Stimulated activated CD8-positive, alpha-beta memory T cell treated with anti-CD3 and anti-CD28 coated beads, Interleukin-4, amount 100 ng/mL, for 24 hours (primary cell): ENCODE data around the gene B3GNT9.

Source experiments
- DNase-seq: peaks from one replicate; pipeline ENCODE4 v3.0.0-alpha.2; 2020; ENCODE audit warnings: low read depth

The B3GNT9 gene

DNA sequence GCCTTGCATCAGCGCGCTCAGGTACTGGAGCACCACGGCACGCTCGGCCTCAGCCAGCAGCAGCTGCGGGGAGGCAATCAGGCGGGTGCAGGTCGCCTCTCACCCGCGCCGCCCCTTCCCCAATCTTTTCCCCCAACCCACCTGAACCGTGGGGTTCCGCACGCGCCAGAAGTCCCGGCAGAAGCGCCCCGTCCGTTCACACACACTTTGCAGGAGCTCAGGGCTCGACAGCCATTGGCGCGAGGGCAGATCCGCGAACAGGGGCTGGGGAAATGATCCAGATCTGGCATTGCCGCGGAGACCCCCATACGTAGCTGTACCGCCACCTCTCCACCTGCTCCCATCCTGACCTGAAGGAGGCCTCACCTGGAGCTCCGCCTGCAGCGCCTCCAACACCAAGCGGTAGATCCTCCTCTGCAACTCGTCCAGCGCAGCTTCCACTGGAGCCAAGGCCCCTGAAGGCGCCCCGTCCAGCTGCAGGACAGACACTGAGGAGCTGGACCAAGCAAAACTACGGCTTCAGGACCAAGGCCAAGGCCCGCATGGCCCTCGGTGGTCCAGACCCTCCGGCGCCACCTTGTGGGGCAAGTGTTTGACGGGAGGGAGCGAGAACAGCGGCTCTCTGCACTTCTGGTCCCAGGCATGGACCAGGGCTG is 34.3 kb upstream of the B3GNT9 start:
- peak; percentile 81 for DNase-seq

DNA sequence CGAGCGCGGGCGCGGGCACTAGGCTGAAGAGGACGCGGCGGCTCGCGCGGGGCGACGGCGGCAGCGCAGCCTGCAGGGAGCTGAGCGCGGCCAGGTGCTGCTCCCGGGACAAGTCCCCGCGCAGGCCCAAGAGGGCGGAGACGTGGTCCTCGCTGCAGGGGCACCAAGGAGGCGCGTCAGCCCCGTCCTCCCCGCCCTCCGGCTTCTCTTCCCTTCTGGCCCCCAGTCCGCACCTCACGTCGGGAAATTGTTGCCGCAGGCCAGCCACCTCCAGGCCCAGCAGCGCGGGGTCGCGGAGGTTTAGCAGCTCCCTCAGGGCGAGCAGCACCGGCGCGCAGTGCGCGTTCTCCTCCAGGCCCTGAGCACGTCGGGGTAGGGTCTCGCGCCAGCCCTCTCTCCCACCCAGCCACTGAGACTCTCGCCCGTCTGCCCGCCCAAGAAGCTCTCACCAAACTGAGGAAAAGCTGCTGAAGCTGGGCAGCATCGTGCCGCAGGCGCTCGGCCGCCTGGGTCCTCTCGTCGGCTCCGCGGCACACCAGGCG is 33.7 kb upstream of the B3GNT9 start:
- DNase-seq: no peak

DNA sequence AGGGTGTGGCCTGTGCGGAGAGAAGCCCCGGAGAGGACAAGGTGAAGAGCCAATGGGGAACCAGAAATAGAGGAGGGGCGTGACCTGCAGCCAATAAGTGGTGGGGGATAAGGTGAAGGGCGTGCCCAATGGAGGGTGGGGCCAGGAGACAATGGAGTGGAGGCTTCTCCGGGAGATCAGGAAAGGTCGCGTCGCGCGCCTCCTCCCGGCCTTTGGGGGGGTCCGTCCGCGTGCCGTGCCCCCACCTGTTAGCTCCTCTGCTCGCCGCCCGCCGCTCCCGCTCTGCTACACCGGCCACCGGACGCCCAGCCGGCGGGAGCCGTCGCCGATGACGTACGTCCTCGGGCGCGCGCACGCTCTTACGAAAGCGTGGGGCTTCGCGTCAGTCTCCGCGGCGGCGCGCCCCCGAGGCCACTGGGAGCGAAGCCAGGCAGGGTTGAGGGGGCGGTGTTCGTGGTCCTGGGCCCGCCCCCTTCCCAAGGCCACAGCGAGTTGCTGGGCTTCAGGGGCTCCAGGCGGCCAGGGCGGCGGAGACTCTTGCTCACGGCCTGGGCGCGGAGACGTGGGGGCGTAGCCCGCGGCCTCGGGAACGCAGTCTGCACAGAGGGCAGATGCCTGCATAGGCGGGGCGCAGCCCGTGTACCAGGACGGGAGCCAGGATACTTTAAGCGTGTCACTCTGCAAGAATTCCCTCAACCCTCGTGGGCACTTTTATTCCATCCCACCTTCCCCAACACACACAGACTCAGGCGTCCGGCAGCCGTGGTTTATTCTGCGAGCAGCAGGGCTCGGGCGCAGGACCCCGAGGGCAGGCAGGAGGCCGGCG is 33.0 kb upstream of the B3GNT9 start, which contains the start of gene MATCAP1:
TSS of gene MATCAP1 (minus strand) at position 337 of the 826 bp plus-strand sequence. CDS start 3,353 bp downstream, outside the sequence.
- DNase-seq: peak; percentile 86

DNA sequence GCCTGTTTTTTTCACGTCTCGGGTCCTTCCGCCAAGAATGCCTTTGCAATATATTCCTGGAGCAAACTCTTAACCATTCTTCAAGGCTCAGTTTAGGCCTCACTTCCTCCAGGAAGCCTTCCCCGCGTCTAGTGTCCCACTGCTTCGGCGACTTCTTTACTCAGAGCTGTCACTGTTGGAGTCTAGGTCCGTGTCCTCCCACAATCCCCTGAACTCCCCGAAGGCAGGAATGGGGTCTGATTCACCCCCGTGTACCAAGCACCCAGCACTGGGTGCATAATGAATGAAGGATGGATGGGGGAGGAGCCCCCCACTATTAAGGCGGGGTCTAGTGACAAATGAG is 32.5 kb upstream of the B3GNT9 start:
- no peak for DNase-seq

DNA sequence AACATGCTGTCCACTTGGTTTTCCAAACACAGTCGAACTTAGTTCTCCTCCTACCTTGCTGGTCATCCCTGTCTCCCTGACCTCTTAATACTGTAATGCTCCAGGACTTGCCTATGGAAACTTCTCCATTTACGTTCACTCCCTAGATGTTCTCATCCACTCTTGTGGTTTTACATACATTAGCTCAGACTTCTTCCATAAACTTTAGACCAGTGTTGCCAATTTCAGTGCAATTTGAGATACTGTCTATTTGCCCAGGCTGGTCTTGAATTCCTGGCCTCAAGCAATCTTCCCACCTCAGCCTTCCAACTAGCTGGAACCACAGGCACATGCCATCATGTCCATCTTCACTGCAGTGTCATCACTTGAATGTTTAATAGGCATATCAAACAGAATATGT is 31.5 kb upstream of the B3GNT9 start:
- DNase-seq: no peak

DNA sequence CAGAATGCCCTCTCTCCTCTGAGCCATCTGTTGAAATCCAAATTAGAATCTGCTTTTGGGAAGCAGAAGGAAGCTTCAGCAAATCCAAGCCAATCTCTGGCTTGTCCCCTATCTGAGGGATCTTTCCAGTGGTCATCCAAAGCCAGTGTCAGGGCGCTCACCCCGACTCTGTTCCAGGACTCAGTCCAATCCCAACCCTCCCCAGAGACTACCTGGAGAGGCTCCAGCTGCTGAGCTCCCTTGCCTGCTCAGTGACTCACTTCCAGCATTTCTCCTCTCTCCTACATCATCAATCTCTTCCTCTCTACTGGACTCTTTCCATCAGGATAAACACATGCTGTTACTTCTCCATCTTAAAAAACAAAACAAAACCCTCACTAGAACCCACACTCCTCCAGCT is 30.5 kb upstream of the B3GNT9 start:
- no peak for DNase-seq

DNA sequence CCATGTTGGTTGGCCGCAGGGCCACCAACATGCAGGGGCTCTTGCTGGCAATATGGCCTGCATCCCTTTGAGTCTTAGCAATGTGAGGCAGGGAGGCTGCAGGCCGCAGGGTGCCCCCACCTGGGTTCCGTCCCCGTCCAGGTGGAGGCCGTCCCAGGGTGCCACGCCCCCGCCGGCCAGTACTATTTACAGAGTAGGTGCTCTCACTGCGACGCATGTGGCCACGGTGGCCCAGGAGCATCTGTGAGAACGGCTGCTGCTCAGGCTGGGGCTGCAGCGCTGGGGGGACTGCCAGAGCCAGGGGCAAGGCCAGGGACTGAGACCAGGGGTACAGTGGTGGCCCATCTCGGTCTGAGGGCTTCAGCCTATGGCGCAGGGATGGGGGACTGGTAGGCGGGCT is 29.4 kb upstream of the B3GNT9 start:
- DNase-seq: no peak

DNA sequence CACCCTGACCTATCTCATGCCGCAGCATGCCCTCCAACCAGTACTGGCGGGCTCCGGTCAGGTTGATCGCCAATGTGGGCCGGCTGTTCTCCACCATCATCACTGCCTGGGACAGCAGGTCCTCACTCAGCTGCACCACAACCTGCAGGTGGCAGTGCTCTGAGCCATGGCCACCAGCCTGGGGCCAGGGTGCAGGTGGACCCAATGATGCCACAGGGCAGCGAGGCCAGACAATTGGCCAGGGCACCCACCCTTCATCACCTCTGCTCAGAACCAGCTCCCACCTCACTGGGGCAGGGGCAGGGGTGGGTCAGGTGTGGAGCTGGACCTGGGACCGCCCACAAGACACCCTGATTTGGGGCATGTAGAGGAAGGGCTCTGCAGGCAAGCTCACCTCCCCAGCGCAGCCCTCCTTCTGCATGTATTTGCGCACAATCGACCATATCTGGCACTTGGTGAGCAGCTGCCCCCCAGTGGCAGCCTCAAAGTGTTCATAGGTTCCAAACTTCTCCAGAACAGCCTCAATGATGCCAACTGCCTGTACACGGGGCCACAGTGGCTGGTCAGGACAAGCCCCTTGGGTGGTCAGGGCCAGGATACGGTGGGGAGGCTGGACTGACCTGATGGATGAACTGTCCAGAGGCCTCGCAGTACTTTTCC is 28.8 kb upstream of the B3GNT9 start:
- no peak for DNase-seq

DNA sequence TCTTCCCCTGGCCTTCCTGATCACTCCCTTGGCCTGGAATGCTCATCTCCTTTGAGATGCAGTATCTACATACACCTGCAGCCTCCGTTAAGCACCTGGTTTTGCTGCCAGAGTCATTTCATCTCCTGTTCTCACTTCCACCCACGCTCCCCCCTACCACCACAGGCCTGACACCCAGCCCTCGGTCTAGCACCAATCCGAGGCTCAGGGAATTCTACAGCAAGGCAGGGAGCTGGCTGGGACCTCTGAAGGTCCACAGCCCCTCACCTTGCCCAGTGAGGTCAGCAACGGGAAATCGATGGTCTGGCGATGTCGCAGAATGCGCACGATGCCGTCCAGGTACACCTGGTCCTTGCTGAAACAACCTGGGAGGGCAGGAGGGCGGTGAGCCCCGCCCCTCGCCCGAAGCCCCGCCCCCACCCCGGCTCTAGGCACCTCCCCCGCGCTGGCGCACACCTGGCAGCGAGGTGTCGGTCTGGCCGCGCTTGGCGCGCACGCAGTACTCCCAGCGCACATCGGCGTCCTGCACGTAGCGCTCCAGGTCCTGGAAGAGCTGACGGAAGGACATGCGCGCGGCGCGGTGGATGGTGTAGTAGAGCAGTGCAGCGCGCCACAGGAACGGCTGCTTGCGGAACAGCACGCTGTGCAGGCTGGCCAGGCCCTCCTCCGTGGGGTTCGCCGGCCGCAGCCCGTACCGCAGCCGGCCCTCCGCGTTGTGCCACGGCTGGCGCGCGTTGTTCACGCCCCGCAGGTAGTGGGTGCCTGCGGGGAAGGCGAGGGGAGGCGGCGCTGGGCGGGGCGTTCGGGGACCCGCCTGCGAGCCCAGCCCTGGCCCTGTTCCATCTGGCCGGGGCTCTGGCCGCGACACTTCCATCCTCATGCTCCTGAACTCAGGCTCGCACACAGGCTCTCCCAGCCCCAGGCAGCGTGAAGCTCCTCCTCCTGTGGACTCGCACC is 27.2 kb upstream of the B3GNT9 start:
- DNase-seq: no peak

DNA sequence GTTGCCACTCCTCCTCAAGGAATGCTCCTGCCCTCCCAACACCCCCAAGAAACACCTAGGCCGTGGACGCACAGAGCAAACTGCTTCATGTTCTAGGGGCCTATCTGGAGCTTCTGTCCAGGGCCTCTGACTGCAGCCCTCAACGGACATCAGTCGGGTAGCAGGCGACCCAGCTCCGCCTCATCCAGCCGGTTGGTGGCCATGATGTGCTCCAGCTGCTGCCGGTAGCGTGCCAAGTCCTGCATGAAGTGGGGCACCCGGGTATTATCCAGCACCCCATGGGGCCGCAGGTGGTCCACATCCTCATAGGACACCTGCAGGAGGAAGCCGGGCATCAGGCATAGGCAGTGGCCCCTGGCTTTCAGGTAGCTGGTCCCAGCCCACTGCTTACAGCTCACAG is 25.9 kb upstream of the B3GNT9 start:
- DNase-seq: no peak

DNA sequence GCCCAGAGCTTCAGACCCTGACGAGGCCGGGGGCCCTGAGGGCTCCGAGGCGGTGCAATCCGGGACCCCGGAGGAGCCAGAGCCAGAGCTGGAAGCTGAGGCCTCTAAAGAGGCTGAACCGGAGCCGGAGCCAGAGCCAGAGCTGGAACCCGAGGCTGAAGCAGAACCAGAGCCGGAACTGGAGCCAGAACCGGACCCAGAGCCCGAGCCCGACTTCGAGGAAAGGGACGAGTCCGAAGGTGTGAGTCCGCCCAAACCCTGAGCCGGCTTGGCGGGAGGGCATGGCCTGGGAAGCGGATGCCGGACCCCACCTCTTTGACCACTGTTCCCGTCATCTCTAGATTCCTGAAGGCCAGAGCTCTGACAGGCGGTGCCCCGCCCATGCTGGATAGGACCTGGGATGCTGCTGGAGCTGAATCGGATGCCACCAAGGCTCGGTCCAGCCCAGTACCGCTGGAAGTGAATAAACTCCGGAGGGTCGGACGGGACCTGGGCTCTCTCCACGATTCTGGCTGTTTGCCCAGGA is 24.0 kb upstream of the B3GNT9 start:
- no peak for DNase-seq

DNA sequence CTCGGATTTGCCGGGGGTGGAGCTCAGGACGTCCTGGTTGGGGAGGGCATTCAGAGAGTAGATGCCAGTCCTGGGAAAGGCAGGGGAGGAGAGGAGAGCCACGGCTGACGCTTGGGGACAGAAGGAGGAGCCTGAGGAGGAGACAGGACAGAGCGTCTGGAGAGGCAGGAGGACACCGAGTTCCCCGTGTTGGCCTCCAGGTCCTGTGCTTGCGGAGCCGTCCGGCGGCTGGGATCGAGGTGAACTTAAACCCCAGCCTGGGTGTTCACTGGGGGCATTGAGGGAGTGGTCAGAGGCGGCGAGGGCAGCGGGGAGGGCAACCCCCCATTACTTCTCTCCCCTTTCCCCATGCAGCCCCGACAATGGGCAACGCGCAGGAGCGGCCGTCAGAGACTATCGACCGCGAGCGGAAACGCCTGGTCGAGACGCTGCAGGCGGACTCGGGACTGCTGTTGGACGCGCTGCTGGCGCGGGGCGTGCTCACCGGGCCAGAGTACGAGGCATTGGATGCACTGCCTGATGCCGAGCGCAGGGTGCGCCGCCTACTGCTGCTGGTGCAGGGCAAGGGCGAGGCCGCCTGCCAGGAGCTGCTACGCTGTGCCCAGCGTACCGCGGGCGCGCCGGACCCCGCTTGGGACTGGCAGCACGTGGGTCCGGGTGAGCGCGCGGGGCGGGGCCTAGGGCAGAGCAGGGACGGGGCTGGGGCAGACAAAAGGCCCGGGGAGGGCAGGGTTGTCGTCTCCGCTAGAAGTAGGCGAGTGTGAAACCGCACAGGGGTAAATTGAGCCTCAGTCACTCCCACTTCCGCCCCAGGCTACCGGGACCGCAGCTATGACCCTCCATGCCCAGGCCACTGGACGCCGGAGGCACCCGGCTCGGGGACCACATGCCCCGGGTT is 23.3 kb upstream of the B3GNT9 start:
- peak; percentile 39 for DNase-seq

DNA sequence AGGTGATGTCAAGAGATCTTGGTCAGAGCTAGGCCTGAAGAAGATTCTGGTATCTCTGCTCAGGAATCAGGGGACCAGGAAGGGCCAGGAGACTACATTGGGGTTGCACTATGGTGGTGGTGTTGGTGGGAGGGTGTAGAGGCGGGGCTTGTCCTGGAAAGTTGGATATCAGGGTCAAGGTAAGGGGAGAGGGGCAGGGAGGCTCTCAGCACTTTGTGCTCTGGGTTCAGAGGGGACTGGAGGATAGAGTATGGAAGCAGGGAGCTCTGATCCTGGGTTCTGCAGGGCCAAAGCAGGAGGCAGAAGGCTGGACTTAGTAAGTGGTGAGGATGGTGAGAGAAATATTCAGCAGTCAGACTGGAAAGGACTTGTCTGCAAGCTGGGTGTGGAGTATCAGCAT is 22.5 kb upstream of the B3GNT9 start:
- DNase-seq: no peak

DNA sequence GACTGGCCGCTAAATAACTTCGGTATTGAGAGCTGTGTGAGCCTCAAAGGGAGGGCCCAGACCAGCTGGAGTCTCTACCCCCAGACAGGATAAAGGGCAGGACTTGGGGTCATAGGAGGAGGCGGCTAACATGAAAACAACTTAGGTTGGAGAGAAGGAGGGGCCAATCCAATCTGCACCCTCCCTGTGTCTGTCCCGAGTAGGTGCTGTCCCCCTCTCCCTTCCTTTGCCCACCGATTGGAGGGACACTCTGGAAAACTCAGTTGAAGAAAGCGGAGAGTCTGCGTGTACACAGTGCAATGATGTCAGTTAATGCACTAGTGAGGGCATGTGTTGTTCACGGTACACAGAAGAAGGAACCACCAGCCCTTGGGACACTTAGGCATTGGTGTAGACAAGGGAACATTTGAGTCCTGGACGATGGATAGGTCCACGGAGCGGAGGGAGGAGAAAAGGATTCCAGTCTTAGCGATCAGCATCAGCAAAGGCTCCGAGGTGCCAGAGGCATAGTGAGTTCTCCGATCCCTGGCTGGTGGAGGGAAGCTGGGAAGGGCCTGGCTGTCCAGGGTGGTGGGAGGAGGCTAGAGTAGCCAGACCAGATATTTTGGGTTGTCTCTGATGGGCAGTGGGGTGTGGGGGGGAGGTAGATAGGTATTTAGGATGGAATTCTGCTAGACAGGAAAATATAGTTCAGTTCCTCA is 20.3 kb upstream of the B3GNT9 start:
- DNase-seq: no peak

DNA sequence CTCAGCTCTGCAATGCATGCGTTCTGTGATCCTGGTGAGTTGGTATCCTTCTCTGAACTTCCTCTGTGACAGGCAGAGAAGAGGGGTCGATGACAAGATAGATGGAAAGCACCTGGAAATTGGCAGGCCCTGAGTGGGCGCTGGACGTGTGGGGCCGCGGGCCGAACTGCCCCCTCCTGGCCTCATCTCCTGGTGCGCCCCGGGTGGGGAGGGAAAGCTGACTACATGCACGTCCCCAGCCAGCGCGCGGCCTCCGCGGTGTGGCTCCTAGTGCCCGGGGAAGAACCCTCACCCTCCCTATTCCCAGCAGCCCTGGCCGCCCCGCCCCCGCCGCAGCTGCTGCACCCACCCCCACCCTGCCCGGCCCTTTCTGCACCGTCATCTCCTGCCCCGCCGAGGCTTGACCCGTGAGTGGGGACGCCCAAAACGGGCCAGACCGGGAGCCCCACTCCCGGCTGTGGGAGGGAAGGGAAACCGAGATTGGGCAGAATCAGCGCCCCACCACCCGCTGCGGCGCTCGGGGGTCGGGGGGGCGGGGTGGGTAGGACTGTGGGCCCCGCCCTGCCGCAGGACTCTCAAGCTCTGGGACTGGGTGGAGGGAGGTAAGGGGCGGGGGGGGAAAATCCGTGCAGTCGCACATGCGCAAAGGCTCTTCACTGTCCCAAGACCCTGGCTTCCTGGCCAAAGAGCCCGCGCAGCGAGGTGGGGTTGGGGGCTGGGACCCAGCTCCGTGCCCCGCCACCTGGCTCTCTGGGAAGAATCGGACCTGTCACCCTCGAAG is 19.6 kb upstream of the B3GNT9 start, which contains the start of gene NOL3:
TSS of gene NOL3 (plus strand) at position 371 of the 781 bp plus-strand sequence.
- DNase-seq: no peak

DNA sequence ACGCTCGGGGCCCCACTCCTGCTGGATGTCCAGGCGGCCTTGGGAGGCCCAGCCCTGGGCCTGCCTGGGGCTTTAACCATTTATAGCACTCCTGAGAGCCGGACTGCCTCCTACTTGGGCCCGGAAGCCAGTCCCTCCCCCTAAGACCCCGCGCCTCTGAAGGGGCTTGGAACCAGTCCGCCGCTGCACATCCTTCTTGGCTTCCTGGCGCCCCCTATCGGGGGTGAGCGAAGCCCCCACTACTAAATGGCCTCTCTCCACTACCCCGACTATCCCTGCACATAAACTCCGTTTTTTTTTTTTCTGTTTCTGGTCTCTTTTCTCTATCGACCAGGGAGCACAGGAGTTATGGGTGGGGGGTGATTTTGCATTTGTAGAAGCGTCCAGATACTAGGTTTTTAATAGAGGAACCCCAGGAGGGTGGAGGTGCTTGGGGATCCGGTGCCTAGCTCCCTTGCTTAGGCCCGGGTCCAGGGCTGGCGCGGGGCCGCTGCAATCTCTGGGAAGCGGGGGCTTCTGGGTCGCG is 18.9 kb upstream of the B3GNT9 start:
- DNase-seq: no peak

DNA sequence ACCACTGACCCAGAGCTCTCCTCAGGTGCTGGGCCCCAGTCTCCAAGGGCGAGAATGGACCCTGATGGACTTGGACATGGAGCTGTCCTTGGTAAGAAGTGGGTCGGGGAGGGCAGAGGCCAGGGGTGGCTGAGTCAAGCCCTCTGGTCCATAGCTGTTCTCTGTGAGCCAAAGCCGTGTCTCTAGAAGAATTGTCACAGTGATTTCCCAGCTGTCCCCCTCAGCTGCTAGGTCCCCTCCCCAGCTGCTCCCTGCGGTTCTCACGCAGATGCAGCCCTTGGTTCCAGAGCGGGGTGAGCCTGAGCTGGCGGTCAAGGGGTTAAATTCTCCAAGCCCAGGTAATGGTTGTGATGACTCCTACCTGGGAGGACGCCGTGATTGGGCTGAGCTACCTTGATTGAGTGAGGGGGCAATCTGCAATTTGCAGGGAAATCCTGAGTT is 18.2 kb upstream of the B3GNT9 start:
- DNase-seq: no peak

DNA sequence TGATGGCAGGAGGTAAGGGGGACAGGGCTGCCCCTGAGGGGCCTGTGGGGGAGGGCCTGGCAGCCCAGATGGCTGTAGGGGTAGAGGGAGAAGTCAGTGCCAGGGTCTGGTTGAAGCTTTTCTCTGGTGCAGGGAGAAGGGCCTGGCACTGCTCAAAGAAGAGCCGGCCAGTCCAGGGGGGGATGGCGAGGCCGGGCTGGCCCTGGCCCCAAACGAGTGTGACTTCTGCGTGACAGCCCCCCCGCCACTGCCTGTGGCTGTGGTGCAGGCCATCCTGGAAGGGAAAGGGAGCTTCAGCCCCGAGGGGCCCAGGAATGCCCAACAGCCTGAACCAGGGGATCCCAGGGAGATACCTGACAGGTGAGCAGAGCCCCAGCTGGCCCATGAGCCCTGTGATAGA is 16.8 kb upstream of the B3GNT9 start:
- no peak for DNase-seq
